EL (cell line): ENCODE data around the gene MDM2.

Source experiments
- DNase-seq: peaks from one replicate; pipeline ENCODE4 v3.0.0-alpha.2; 2016

The MDM2 gene

GRCh38 chr12:68882251-68882964 lies 74.4 kb downstream of the MDM2 start:
- DNase-seq: no peak

DNA sequence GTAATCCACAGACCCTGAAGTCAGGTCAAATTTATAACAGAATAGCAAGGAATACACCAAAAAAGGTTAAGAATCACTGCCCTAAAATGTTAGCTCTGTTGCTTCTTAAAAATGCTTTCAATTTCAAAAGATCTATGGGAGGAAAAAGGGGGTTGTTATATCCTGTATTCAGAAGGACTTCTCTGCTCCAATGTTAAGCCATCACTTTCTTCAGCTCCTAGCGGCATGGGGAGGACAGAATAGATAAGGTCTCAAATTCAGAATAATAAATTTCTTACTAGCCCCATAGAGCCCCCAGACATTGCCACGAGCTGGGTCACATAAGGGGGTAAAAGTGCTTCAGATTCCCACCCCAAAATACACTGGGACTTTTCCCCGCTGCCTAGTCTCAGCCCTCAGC lies 75.2 kb downstream of the MDM2 start:
- no peak for DNase-seq

DNA sequence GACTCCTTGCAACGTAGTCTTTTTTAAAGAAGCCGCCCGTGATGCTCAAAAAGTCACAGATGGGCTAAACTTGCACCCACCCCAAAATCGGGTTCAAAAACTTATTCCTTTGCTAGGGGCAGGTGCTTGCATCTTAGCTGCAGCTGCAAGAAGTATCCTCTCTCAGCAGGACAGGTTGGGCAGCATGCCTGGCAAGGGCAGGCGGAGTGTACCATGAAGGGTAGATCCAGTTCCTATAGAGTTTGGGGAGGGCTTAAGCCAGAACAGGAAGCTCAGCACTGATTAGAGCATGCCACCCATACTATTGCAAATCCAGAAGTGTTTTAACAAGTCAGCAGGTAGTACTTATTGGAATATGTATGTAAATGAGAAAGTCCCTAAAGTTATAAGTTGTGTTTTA lies 76.3 kb downstream of the MDM2 start:
- no peak for DNase-seq

- no peak for DNase-seq
These were observed 77.4 kb downstream of the MDM2 start for GRCh38 chr12:68885381-68885780.

- no peak for DNase-seq
These were observed 78.9 kb downstream of the MDM2 start for GRCh38 chr12:68886636-68887572.

- no peak for DNase-seq
These were observed 79.7 kb downstream of the MDM2 start for GRCh38 chr12:68887641-68888040.

DNA sequence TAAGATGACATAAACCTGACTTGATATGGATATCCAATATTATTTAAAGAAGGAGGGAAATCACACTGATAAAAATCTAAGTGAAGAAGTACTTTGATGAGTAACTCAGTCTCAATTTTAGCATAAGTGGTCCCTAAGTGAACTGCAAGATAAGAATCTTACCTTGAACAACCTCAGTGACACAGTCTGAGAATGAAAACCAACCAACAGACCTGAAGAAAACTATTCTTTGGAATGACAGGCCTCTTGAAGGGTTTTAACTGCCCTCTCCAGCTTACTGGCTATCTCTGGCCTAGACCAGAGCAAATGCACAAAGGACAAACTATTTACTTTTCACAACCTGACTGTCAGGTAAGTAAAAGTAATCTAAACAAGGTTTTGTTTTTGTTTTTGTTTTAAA lies 80.3 kb downstream of the MDM2 start:
- no peak for DNase-seq

DNA sequence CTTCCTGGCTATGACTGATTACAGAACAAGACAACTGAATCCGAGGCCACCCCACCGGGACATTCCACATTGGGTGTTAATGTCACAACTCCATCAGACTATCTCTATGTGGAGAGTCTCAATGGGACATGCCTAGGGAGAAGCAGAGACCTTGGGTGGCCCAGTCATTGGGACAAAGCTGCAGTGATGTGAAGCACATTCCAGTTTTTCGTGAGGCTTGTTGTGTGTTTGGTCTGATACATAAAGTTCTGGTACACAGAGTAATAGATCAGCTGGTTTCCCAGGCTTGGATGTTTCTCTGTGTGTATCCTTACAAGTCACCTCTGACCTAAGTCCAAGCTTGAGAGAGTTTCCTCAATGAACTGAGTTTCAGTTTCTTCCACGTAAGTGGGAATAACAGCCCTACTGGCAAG lies 82.7 kb downstream of the MDM2 start:
- no peak for DNase-seq

- no peak for DNase-seq
These were observed 83.2 kb downstream of the MDM2 start for GRCh38 chr12:68891141-68891540.

DNA sequence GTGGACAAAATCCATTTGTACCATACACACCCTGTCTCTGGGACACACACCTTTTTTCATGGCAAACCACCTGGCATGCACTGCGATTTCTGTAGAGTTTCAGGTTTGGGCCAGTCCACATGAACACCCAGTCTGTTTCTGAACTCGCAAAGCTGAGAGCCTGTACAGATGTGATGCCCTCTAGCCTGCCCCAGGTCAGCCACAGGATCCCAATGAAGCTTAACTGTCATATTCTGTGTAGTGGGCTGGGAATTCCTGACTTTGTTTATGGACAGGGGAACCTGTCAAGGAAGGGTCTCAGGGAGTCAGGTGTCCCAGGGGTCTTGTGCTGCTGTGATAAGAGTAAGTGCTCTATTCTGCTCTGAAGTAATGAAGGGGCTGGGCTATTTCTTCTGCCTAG lies 85.2 kb downstream of the MDM2 start:
- no peak for DNase-seq

DNA sequence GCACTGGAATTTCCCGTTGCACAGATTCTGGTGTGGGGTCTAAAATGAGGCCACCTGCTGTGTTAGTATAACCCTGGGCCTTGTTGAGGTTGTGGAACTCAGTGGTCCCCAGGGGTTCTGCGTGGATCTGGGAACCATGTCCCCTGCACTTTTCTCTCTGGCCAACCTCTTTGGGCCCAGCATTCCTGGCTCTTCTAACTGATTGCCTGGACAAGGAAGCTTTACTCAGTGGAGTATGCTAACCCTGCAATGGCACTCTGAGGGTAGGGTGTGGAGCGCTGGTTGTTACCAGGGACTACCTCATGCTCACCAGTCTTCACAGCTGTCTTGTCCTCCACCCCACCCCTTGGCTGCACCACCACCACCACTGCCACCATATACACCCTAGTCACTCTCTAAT lies 85.8 kb downstream of the MDM2 start:
- DNase-seq: no peak

GRCh38 chr12:68894276-68894855 lies 86.4 kb downstream of the MDM2 start:
- DNase-seq: no peak

DNA sequence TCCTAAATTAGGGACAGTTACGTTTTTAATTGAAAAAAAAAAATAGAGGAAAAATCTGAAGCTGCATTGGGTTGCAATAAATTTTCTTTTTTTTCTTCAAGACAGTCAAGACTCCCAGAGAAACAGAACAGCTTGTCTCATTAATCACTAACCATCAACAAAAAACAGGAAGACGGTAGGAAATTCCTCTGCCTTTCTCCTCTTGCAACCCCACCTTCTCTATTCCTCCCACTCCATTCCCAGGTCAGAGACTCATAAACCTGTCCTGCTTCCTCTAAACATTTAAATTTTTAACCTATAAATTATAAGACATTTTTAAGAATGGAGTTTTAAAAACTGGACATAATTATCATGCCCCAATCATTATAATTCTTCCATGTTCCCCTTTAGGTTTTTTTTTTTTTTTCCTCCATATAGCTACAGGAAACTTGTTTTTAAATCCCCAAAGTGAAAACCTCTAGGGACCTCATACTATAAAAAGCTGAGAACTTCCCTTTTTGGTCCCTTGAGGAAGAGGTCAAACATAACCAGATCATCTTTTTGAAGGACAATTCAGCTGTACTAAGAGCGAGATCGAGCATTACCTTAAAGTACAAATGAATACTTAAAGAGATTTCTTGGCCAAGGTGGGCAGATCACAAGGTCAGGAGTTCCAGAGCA lies 89.0 kb downstream of the MDM2 start:
- peak; percentile 13 for DNase-seq

DNA sequence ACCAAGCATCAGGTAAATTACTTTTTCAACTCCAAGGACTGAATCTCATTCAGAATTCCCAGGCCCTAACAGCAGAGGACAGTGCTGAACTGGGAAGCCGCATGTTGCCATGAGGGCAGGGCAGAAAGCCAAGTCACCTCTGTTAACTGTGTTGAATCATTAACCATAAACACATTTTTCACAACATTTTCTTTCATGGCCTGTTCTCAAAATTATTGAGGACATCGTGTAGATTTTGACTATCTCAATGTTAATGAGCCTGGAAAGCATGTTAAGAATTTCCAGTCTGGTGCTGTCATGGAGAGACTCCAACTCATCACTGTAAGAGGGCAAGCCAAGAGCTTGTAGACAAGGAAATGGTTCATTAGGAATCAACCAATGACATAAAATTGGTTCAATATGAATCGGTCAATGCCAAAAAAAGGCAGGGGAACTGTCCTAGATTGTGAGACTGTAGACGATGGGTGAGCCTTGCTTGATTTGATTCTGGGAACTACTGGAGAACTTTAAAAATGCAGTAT lies 91.3 kb downstream of the MDM2 start:
- peak; percentile 88 for DNase-seq

DNA sequence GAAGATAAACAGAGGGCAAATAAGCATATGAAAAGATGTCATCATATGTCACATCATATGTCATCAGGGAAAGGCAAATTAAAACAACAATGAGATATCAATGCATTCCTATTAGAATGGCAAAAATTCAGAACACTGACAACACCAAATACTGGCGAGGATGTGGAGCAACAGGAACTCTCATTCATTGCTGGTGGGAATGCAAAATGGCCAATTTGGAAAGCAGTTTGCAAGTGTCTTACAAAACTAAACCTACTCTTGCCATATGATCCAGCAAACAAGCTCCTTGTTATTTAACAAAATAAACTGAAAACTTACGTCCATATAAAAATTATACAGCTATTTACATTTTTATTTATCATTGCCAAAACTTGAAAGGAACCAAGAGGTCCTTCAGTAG lies 92.3 kb downstream of the MDM2 start:
- no peak for DNase-seq
